Trophoblast cell (in vitro differentiated cells and primary cell): Measurements from ENCODE around the gene LRRC7. TPM values are rescaled to one million over a fixed set of nuclear protein-coding genes. Genes with fewer than 3 reads are reported as not detected.
A peak's percentile ranks its signal among the peaks of the same experiment; 100 is the strongest.

Source experiments
- DNase-seq, 2 donors: peaks; one replicate each; pipeline ENCODE4 v3.0.0-alpha.2; 2016
- H2AFZ ChIP-seq: 2 replicates; pipeline ENCODE4 v1.6.1; 2013; ENCODE audit warnings: low read length, moderate library complexity, mild to moderate bottlenecking; ENCODE audit not compliant: insufficient read depth, poor library complexity
- H2AK5ac ChIP-seq: 2 replicates; pipeline ENCODE4 v1.6.1; 2013; ENCODE audit warnings: mild to moderate bottlenecking, low read length
- H2BK120ac ChIP-seq: 2 replicates; pipeline ENCODE4 v1.6.1; 2013; ENCODE audit warnings: low read length, mild to moderate bottlenecking, moderate library complexity; ENCODE audit not compliant: insufficient read depth, poor library complexity
- H2BK12ac ChIP-seq: 2 replicates; pipeline ENCODE4 v1.6.1; 2013; ENCODE audit warnings: mild to moderate bottlenecking, low read length, moderate library complexity
- H2BK5ac ChIP-seq: 2 replicates; pipeline ENCODE4 v1.6.1; 2013; ENCODE audit warnings: low read length, low read depth, moderate library complexity, mild to moderate bottlenecking; ENCODE audit not compliant: poor library complexity
- H3K14ac ChIP-seq: 2 replicates; pipeline ENCODE4 v1.6.1; 2013; ENCODE audit warnings: mild to moderate bottlenecking, low read length
- H3K18ac ChIP-seq: 2 replicates; pipeline ENCODE4 v1.6.1; 2013; ENCODE audit warnings: mild to moderate bottlenecking, low read length
- H3K23ac ChIP-seq: 2 replicates; pipeline ENCODE4 v1.6.1; 2013; ENCODE audit warnings: low read length
- H3K27ac ChIP-seq: 2 replicates; pipeline ENCODE4 v1.5.1; 2013; ENCODE audit warnings: low read depth, mild to moderate bottlenecking, inconsistent platforms, low read length, moderate library complexity
- H3K27me3 ChIP-seq: 2 replicates; pipeline ENCODE4 v1.6.1; 2013; ENCODE audit warnings: inconsistent platforms, mild to moderate bottlenecking, low read length, moderate library complexity; ENCODE audit not compliant: insufficient read depth
- H3K36me3 ChIP-seq, 2 experiments: 1 replicate in 1 of 2; 2 replicates in 1 of 2; pipeline ENCODE4 v1.6.1; 2013; ENCODE audit warnings: low read length in 2 of 2, mild to moderate bottlenecking in 2 of 2, moderate library complexity in 1 of 2; ENCODE audit not compliant: insufficient read depth in 2 of 2, control insufficient read depth in 1 of 2
- H3K4ac ChIP-seq: 2 replicates; pipeline ENCODE4 v1.6.1; 2013; ENCODE audit warnings: low read depth, mild to moderate bottlenecking, low read length, moderate library complexity
- H3K4me1 ChIP-seq, 2 experiments: 1 replicate in 1 of 2; 2 replicates in 1 of 2; pipeline ENCODE4 v1.6.1; 2013; ENCODE audit warnings: low read length in 2 of 2, mild to moderate bottlenecking in 2 of 2, moderate library complexity in 1 of 2; ENCODE audit not compliant: insufficient read depth in 2 of 2, control insufficient read depth in 1 of 2
- H3K4me2 ChIP-seq: 2 replicates; pipeline ENCODE4 v1.6.1; 2013; ENCODE audit warnings: inconsistent platforms, mild to moderate bottlenecking, low read length, moderate library complexity
- H3K4me3 ChIP-seq: 2 replicates; pipeline ENCODE4 v1.5.1; 2013; ENCODE audit warnings: mild to moderate bottlenecking, low read depth, low read length, inconsistent platforms
- H3K79me1 ChIP-seq: one replicate; pipeline ENCODE4 v1.6.1; 2013; ENCODE audit warnings: low read length
- H3K79me2 ChIP-seq: 2 replicates; pipeline ENCODE4 v1.6.1; 2013; ENCODE audit warnings: low read length, mild to moderate bottlenecking; ENCODE audit not compliant: control insufficient read depth, insufficient read depth, poor library complexity
- H3K9ac ChIP-seq: 2 replicates; pipeline ENCODE4 v1.6.1; 2013; ENCODE audit warnings: mild to moderate bottlenecking, low read length
- H3K9me3 ChIP-seq: 2 replicates; pipeline ENCODE4 v1.6.1; 2013; ENCODE audit warnings: low read depth, mild to moderate bottlenecking, control low read depth, inconsistent platforms, low read length; ENCODE audit not compliant: insufficient read depth
- H4K12ac ChIP-seq: 2 replicates; pipeline ENCODE4 v1.6.1; 2013; ENCODE audit warnings: low read depth, mild to moderate bottlenecking, low read length, moderate library complexity
- H4K8ac ChIP-seq: 2 replicates; pipeline ENCODE4 v1.6.1; 2013; ENCODE audit warnings: low read depth, mild to moderate bottlenecking, low read length, moderate library complexity
- H4K91ac ChIP-seq: one replicate; pipeline ENCODE4 v1.6.1; 2013; ENCODE audit warnings: low read depth, mild to moderate bottlenecking, low read length, moderate library complexity
- WGBS: extraction: QIAGEN DNeasy Blood & Tissue Kit; methylation state at CpG from one replicate; pipeline ENCODE4 v1.1.7; 2013; ENCODE audit warnings: missing lambda C conversion rate; ENCODE audit not compliant: insufficient read length, insufficient coverage; ENCODE audit errors: extremely low coverage; 5-methylcytosine and 5-hydroxymethylcytosine counted together
- polyA plus RNA-seq: library from polyadenylated mRNA; stranded (reverse); fragments of 200-250 nt; gene quantifications from 2 replicates; pipeline ENCODE4 v1.2.3, GENCODE V29; 2013

LRRC7 gene
- 0.01 TPM in 1 of 2 replicates, not detected in the other for polyA plus RNA-seq

DNA sequence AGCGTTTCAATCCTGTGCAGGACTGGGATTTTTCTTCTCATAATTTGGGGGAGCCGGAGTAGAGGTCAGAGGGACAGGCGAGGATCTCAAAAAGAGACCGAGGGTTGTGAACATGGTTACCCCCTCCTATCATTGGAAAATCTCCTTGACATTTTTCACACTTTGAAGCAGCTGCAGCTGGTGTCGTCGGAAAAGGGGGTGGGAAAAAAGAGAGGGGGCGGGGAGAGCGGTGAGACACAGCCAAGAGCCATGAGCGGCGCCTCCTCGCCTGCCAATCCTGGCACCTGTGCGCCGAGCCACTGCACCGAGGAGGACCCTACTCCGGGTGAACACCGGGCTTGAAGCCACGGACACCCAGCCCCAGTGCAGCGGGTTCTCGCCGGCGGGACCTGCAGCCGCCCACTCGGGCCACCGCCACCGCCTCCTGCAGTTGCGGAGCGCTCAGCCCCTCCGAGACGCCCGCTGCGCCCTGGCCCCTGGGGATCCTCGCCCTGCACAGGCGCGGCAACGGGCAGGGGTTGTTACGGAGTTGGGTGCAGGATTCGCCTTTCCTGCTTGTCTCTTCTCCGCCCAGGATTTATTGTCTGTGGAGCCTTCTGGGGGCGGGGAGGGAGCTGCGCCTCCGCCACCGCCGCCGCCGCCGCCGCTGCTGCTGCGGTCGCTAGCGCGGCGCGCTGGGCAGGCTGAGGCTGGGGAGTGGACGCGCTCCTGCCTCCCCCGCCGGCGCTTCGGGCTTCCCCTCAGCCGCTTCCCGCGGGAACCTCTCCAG, at the start of gene LRRC7:
LRRC7 (plus strand) TSS at position 271 of the 769 bp plus-strand sequence. CDS start 718 bp downstream, outside the sequence.
- Histone ChIP-seq H3K79me1 (no peaks in the 10 kb centered on the region), H4K12ac (no peak within 1 kb of the TSS), H3K36me3 (no peaks in the 10 kb centered on the region), H3K4me2 (peak within 1 kb of the TSS; percentile 96), H4K91ac (no peak within 1 kb of the TSS), H3K23ac (no peak within 1 kb of the TSS), H3K27ac (no peak within 1 kb of the TSS), H3K14ac (no peak within 1 kb of the TSS), H2BK120ac (no peak within 1 kb of the TSS), H4K8ac (no peak within 1 kb of the TSS), H3K9me3 (peaks cover 2% of the 10 kb centered on the region), H3K27me3 (peaks cover 26% of the 10 kb centered on the region), H3K4me3 (peak within 1 kb of the TSS; percentile 65), H2AK5ac (no peak within 1 kb of the TSS), H3K79me2 (no peaks in the 10 kb centered on the region), H2BK5ac (no peak within 1 kb of the TSS), H3K4ac (no peak within 1 kb of the TSS), H2BK12ac (no peak within 1 kb of the TSS), H3K9ac (no peak within 1 kb of the TSS), H3K18ac (no peak within 1 kb of the TSS), H2AFZ (peak within 1 kb of the TSS; percentile 35), H3K4me1 (peaks cover 10 to 11% of the 10 kb centered on the region in 2 experiments)
- WGBS = no CpG with 5 or more reads among the region's 62 CpGs
- DNase-seq = no peak

- WGBS = no CpG with 5 or more reads among the region's 3 CpGs
These were observed 48.7 kb upstream of the LRRC7 start for GRCh38 chr1:69519006-69519405.

DNA sequence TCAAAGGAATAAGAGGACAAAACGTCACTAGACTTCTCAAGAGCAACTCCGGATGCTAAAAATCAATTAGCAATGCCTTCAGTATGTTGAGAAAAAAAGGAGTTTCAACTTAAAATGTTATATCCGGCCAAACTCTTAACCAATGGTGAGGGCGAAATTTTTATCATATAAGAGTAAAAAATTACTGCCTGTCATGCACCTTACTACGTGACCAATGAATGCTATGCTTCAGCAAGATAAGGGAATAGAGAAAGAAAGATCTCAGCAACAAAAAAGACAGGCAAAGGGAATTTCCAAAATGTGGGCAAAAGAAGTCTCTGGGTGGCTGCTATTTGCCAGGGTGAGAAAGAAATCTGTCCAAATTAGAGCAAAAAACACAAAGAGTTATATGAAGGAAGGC, 47.4 kb upstream of the LRRC7 start:
- H2BK5ac ChIP-seq = no peak overlapping the region
- H3K23ac ChIP-seq = no peak overlapping the region
- H4K91ac ChIP-seq = no peak overlapping the region
- no peak overlapping the region for H3K4me2 ChIP-seq
- no peak for DNase-seq
- no peaks in the 10 kb centered on the region for H3K27me3 ChIP-seq
- H2AFZ ChIP-seq = no peak overlapping the region
- H3K27ac ChIP-seq = no peak overlapping the region
- no peak overlapping the region for H3K4me3 ChIP-seq
- H3K4ac ChIP-seq = no peak overlapping the region
- H3K79me1 ChIP-seq = no peaks in the 10 kb centered on the region
- H2BK120ac ChIP-seq = no peak overlapping the region
- no peak overlapping the region for H4K12ac ChIP-seq
- H3K36me3 ChIP-seq = no peaks in the 10 kb centered on the region
- no peak overlapping the region for H3K14ac ChIP-seq
- H2BK12ac ChIP-seq = no peak overlapping the region
- no peak overlapping the region for H2AK5ac ChIP-seq
- no peaks in the 10 kb centered on the region for H3K4me1 ChIP-seq
- no peaks in the 10 kb centered on the region for H3K9me3 ChIP-seq
- H4K8ac ChIP-seq = no peak overlapping the region
- no peak overlapping the region for H3K18ac ChIP-seq
- no peak overlapping the region for H3K9ac ChIP-seq
- no peaks in the 10 kb centered on the region for H3K79me2 ChIP-seq
- no CpG with 5 or more reads among the region's 5 CpGs for WGBS

More at GRCh38 chr1:69519006-69519405, 48.7 kb upstream of the LRRC7 start:
- Histone ChIP-seq H3K4me2 (no peak overlapping the region), H4K12ac (no peak overlapping the region), H2BK12ac (no peak overlapping the region), H3K18ac (no peak overlapping the region), H4K8ac (no peak overlapping the region), H3K23ac (no peak overlapping the region), H2BK120ac (no peak overlapping the region), H3K79me2 (no peaks in the 10 kb centered on the region), H3K9ac (no peak overlapping the region), H3K79me1 (no peaks in the 10 kb centered on the region), H4K91ac (no peak overlapping the region), H3K4ac (no peak overlapping the region), H3K27ac (no peak overlapping the region), H2AFZ (no peak overlapping the region), H3K4me1 (no peaks in the 10 kb centered on the region), H3K9me3 (no peaks in the 10 kb centered on the region), H2BK5ac (no peak overlapping the region), H3K4me3 (no peak overlapping the region), H3K27me3 (no peaks in the 10 kb centered on the region), H2AK5ac (no peak overlapping the region), H3K36me3 (no peaks in the 10 kb centered on the region), H3K14ac (no peak overlapping the region)
- DNase-seq = no peak

DNA sequence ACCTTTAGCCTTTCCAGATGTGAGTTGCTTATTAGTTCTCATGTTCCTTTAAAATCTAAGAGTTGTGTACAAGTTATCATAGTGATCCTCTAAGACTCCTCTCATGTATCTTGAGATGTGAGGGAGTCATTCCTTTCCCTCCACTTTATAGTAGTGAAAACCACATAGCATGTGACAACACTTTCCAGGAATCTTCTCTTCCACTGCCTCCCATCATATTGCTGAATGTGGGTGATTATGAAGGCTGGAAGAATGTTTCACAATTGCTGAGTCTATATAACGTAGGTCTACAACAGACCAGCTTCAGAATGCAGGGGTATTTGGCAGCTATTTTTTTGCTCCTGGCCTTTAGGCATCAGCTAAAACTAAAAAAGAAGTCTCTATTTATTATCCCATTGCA, 44.7 kb upstream of the LRRC7 start:
- Histone ChIP-seq H3K4me1 (no peaks in the 10 kb centered on the region), H3K9me3 (no peaks in the 10 kb centered on the region), H2BK12ac (no peak overlapping the region), H4K91ac (no peak overlapping the region), H3K4me3 (no peak overlapping the region), H2AK5ac (no peak overlapping the region), H3K4ac (no peak overlapping the region), H2BK120ac (no peak overlapping the region), H3K27ac (no peak overlapping the region), H3K36me3 (no peaks in the 10 kb centered on the region), H3K79me2 (no peaks in the 10 kb centered on the region), H3K4me2 (no peak overlapping the region), H3K18ac (no peak overlapping the region), H4K8ac (no peak overlapping the region), H3K14ac (no peak overlapping the region), H3K23ac (no peak overlapping the region), H2BK5ac (no peak overlapping the region), H3K79me1 (no peaks in the 10 kb centered on the region), H2AFZ (no peak overlapping the region), H4K12ac (no peak overlapping the region), H3K27me3 (no peaks in the 10 kb centered on the region), H3K9ac (no peak overlapping the region)
- WGBS = no CpG with 5 or more reads among the region's 1 CpG
- peak; percentile 13 to 28 for DNase-seq
